DMS153 (cell line): ENCODE results near the gene PHYHD1.

Source experiments
- DNase-seq: peaks from one replicate; lab custom pipeline; 2025; lab: John Stamatoyannopoulos, UW

The PHYHD1 gene

GRCh38 chr9:128979111-128979510 is 58.3 kb downstream of the PHYHD1 start:
- no peak for DNase-seq

- DNase-seq = no peak
Observed at GRCh38 chr9:128983536-128983935, 62.8 kb downstream of the PHYHD1 start.

GRCh38 chr9:128986671-128987070 is 65.9 kb downstream of the PHYHD1 start:
- DNase-seq = no peak

- no peak for DNase-seq
Observed at GRCh38 chr9:128987805-128988204, 67.0 kb downstream of the PHYHD1 start.
